Skeletal muscle cell (primary cell): ENCODE measurements around the gene EZR.

Experiments used
- DNase-seq: peaks from one replicate; pipeline ENCODE4 v3.0.0-alpha.2; 2010; ENCODE audit warnings: low read depth
- H3K4me3 ChIP-seq: 2 replicates; pipeline ENCODE4 v1.5.1; 2011; ENCODE audit warnings: low read depth, mild to moderate bottlenecking, control low read depth, low read length, moderate library complexity

The EZR gene

GRCh38 chr6:158819213-158819976 is at the start of gene EZR:
Gene EZR, minus strand, starts transcription at chr6:158819368. Its CDS starts 1,275 bp downstream, at chr6:158818093.
- H3K4me3 ChIP-seq = peak within 1 kb of the TSS; percentile 69
- DNase-seq = no peak

GRCh38 chr6:158868122-158868480 is 48.9 kb upstream of the EZR start:
- DNase-seq = no peak
- no peak overlapping the region for H3K4me3 ChIP-seq

- no peak for DNase-seq
Observed at GRCh38 chr6:158867381-158868121, 48.4 kb upstream of the EZR start.

GRCh38 chr6:158865769-158866168 is 46.6 kb upstream of the EZR start:
- no peak overlapping the region for H3K4me3 ChIP-seq
- no peak for DNase-seq

More at GRCh38 chr6:158867381-158868121, 48.4 kb upstream of the EZR start:
- H3K4me3 ChIP-seq = no peak overlapping the region

GRCh38 chr6:158863646-158864045 is 44.5 kb upstream of the EZR start:
- no peak overlapping the region for H3K4me3 ChIP-seq
- DNase-seq = no peak

GRCh38 chr6:158861686-158862381 is 42.7 kb upstream of the EZR start:
- H3K4me3 ChIP-seq = no peak overlapping the region
- DNase-seq = no peak

- no peak overlapping the region for H3K4me3 ChIP-seq
Observed at GRCh38 chr6:158860279-158860865, 41.2 kb upstream of the EZR start.

GRCh38 chr6:158856261-158856660 is 37.1 kb upstream of the EZR start:
- DNase-seq = no peak

More at GRCh38 chr6:158860279-158860865, 41.2 kb upstream of the EZR start:
- no peak for DNase-seq

GRCh38 chr6:158854214-158855101 is 35.3 kb upstream of the EZR start:
- DNase-seq = no peak
- no peak overlapping the region for H3K4me3 ChIP-seq

More at GRCh38 chr6:158856261-158856660, 37.1 kb upstream of the EZR start:
- H3K4me3 ChIP-seq = no peak overlapping the region

- no peak overlapping the region for H3K4me3 ChIP-seq
- DNase-seq = no peak
Observed at GRCh38 chr6:158853880-158854213, 34.7 kb upstream of the EZR start.

- H3K4me3 ChIP-seq = no peak overlapping the region
- peak; percentile 40 for DNase-seq
Observed at GRCh38 chr6:158853072-158853879, 34.1 kb upstream of the EZR start.

- H3K4me3 ChIP-seq = no peak overlapping the region
- DNase-seq = no peak
Observed at GRCh38 chr6:158852312-158853071, 33.3 kb upstream of the EZR start.

- DNase-seq = no peak
Observed at GRCh38 chr6:158850807-158851115, 31.6 kb upstream of the EZR start.

GRCh38 chr6:158849899-158850806 is 31.0 kb upstream of the EZR start:
- DNase-seq = peak; percentile 66
- no peak overlapping the region for H3K4me3 ChIP-seq

More at GRCh38 chr6:158850807-158851115, 31.6 kb upstream of the EZR start:
- no peak overlapping the region for H3K4me3 ChIP-seq

- no peak overlapping the region for H3K4me3 ChIP-seq
- no peak for DNase-seq
Observed at GRCh38 chr6:158848490-158848895, 29.3 kb upstream of the EZR start.

GRCh38 chr6:158847786-158848185 is 28.6 kb upstream of the EZR start:
- no peak for DNase-seq
- no peak overlapping the region for H3K4me3 ChIP-seq
